Endothelial cell (in vitro differentiated cells): ENCODE results near the gene TBX3. TPM values are rescaled to one million over a fixed set of nuclear protein-coding genes. Genes with fewer than 3 reads are reported as not detected.

Source experiments
- DNase-seq: peaks from one replicate; pipeline ENCODE4 v3.0.0; 2021; ENCODE audit warnings: low spot score
- H3K27ac Mint-ChIP-seq: one replicate; pipeline ENCODE4 v1.8.0; 2021; ENCODE audit warnings: mixed read lengths, inconsistent platforms; ENCODE audit not compliant: unreplicated experiment
- H3K27me3 Mint-ChIP-seq: one replicate; pipeline ENCODE4 v1.8.0; 2021; ENCODE audit warnings: mild to moderate bottlenecking, moderate library complexity, mixed read lengths, inconsistent platforms; ENCODE audit not compliant: unreplicated experiment
- H3K36me3 Mint-ChIP-seq: one replicate; pipeline ENCODE4 v1.8.0; 2021; ENCODE audit warnings: mild to moderate bottlenecking, low read depth, mixed read lengths, inconsistent platforms; ENCODE audit not compliant: unreplicated experiment
- H3K4me1 Mint-ChIP-seq: one replicate; pipeline ENCODE4 v1.8.0; 2021; ENCODE audit warnings: mild to moderate bottlenecking, mixed read lengths, inconsistent platforms; ENCODE audit not compliant: unreplicated experiment
- H3K4me3 Mint-ChIP-seq: one replicate; pipeline ENCODE4 v1.8.0; 2021; ENCODE audit warnings: mild to moderate bottlenecking, mixed read lengths, inconsistent platforms; ENCODE audit not compliant: unreplicated experiment
- H3K9me3 Mint-ChIP-seq: one replicate; pipeline ENCODE4 v1.8.0; 2021; ENCODE audit warnings: mixed read lengths, inconsistent platforms; ENCODE audit not compliant: unreplicated experiment
- CTCF ChIP-seq: fragments of 200-600 bp; sonication (generic); IDR thresholded peaks from one replicate; pipeline ENCODE4 v1.5.0; 2021; ENCODE audit warnings: antibody characterized with exemption; ENCODE audit not compliant: unreplicated experiment
- total RNA-seq: library from RNA; stranded (reverse); fragmentation: NEBNext Ultra II Directional; extraction: Animal tissue kit (Norgen Biotek cat#: 25700); gene quantifications from one replicate; pipeline ENCODE4 v1.2.1, GENCODE V29; 2021; ENCODE audit not compliant: unreplicated experiment

Gene TBX3
- total RNA-seq, 1 donor from 2014 or later, result 0.41 TPM

- H3K9me3 Mint-ChIP-seq, result no peaks in the 10 kb centered on the region
- H3K4me1 Mint-ChIP-seq, result peaks cover 13% of the 10 kb centered on the region
- H3K36me3 Mint-ChIP-seq, result no peaks in the 10 kb centered on the region
- no peak for DNase-seq
- TF ChIP-seq CTCF, result no peak
- peaks cover 45% of the 10 kb centered on the region for H3K27me3 Mint-ChIP-seq
- H3K4me3 Mint-ChIP-seq, result no peak overlapping the region
- H3K27ac Mint-ChIP-seq, result no peak overlapping the region
These were observed 4.0 kb downstream of the TBX3 start for GRCh38 chr12:114679942-114680341.

- H3K4me1 Mint-ChIP-seq, result peaks cover 12% of the 10 kb centered on the region
- no peak for TF ChIP-seq CTCF
- H3K4me3 Mint-ChIP-seq, result no peak overlapping the region
- H3K9me3 Mint-ChIP-seq, result no peaks in the 10 kb centered on the region
- H3K27me3 Mint-ChIP-seq, result peaks cover 47% of the 10 kb centered on the region
- DNase-seq, result no peak
- H3K27ac Mint-ChIP-seq, result no peak overlapping the region
- H3K36me3 Mint-ChIP-seq, result no peaks in the 10 kb centered on the region
These were observed 4.5 kb downstream of the TBX3 start for GRCh38 chr12:114679452-114679875.

- no peak overlapping the region for H3K27ac Mint-ChIP-seq
- no peaks in the 10 kb centered on the region for H3K36me3 Mint-ChIP-seq
These were observed 5.3 kb downstream of the TBX3 start for GRCh38 chr12:114678718-114679117.

GRCh38 chr12:114678028-114678427, 5.9 kb downstream of the TBX3 start:
- TF ChIP-seq CTCF, result no peak
- Mint-ChIP-seq H3K9me3 (no peaks in the 10 kb centered on the region), H3K36me3 (no peaks in the 10 kb centered on the region), H3K27ac (no peak overlapping the region), H3K4me1 (peaks cover 11% of the 10 kb centered on the region), H3K27me3 (peaks cover 44% of the 10 kb centered on the region), H3K4me3 (no peak overlapping the region)
- DNase-seq, result no peak

More at GRCh38 chr12:114678718-114679117, 5.3 kb downstream of the TBX3 start:
- peaks cover 44% of the 10 kb centered on the region for H3K27me3 Mint-ChIP-seq
- no peak for TF ChIP-seq CTCF
- no peaks in the 10 kb centered on the region for H3K9me3 Mint-ChIP-seq
- DNase-seq, result no peak
- H3K4me1 Mint-ChIP-seq, result peaks cover 10% of the 10 kb centered on the region
- no peak overlapping the region for H3K4me3 Mint-ChIP-seq

GRCh38 chr12:114676142-114676741, 7.7 kb downstream of the TBX3 start:
- H3K27me3 Mint-ChIP-seq, result peaks cover 41% of the 10 kb centered on the region
- no peaks in the 10 kb centered on the region for H3K9me3 Mint-ChIP-seq
- no peak overlapping the region for H3K4me3 Mint-ChIP-seq
- no peak for TF ChIP-seq CTCF
- no peaks in the 10 kb centered on the region for H3K36me3 Mint-ChIP-seq
- DNase-seq, result no peak
- H3K27ac Mint-ChIP-seq, result no peak overlapping the region
- peaks cover 17% of the 10 kb centered on the region for H3K4me1 Mint-ChIP-seq
